Panc1 (cell line): ENCODE results near the gene MAP2K5. TPM values are rescaled to one million over a fixed set of nuclear protein-coding genes. Genes with fewer than 3 reads are reported as not detected.

Source experiments
- ATAC-seq: fragments of 200-7000 bp; cut with Tn5 transposase; 2 replicates; pipeline ENCODE4 v1.9.1; 2020; ENCODE audit warnings: mild to moderate bottlenecking, moderate library complexity
- BruUV-seq: library from RNA; stranded (reverse); fragments of 400-500 nt; replicated peaks from 2 replicates; lab custom pipeline; 2021; lab: Mats Ljungman, UMichigan
- CTCF ChIA-PET: fragments of 300-600 bp; sonication (Branson Sonifier 250); formaldehyde crosslinking; loops from one replicate; lab custom pipeline; 2022; ENCODE audit warnings: antibody characterized with exemption; lab: Charles Lee
- POLR2A ChIA-PET: fragments of 300-600 bp; sonication (Branson Sonifier 250); formaldehyde crosslinking; loops from one replicate; lab custom pipeline; 2022; ENCODE audit warnings: antibody characterized with exemption; lab: Charles Lee
- DNase-seq: peaks from one replicate; pipeline ENCODE4 v3.0.0-alpha.2; 2010; ENCODE audit warnings: low read depth, low spot score
- H3K27ac ChIP-seq: 2 replicates; pipeline ENCODE4 v1.5.1; 2011; ENCODE audit warnings: mild to moderate bottlenecking, low read length, inconsistent platforms
- H3K27me3 ChIP-seq: fragments of 200-500 bp; sonication (Bioruptor generic); 2 replicates; pipeline ENCODE4 v1.6.0; 2014; ENCODE audit warnings: low read length, inconsistent platforms; ENCODE audit not compliant: control insufficient read depth, insufficient read depth
- H3K36me3 ChIP-seq: fragments of 200-500 bp; sonication (Bioruptor generic); 2 replicates; pipeline ENCODE4 v1.5.1; 2014; ENCODE audit warnings: inconsistent platforms, mild to moderate bottlenecking, low read length, moderate library complexity; ENCODE audit not compliant: control insufficient read depth, insufficient read depth
- H3K4me1 ChIP-seq: 2 replicates; pipeline ENCODE4 v1.5.1; 2011; ENCODE audit warnings: inconsistent platforms, mild to moderate bottlenecking, low read length, moderate library complexity; ENCODE audit not compliant: control insufficient read depth, insufficient read depth
- H3K4me3 ChIP-seq, 2 experiments: 2 replicates each; pipeline ENCODE4 v1.5.1; 2011 to 2012; ENCODE audit warnings: low read depth in 2 of 2, low read length in 2 of 2, mild to moderate bottlenecking in 2 of 2, inconsistent platforms in 1 of 2, moderate library complexity in 1 of 2
- H3K9me3 ChIP-seq: fragments of 200-500 bp; sonication (Bioruptor generic); 2 replicates; pipeline ENCODE4 v1.5.1; 2014; ENCODE audit warnings: low read depth, mild to moderate bottlenecking, inconsistent platforms, low read length, moderate library complexity; ENCODE audit not compliant: control insufficient read depth, insufficient read depth
- CTCF ChIP-seq: fragments of 450-650 bp; IDR thresholded peaks from 2 replicates; pipeline ENCODE4 v1.5.1; 2017; ENCODE audit warnings: mild to moderate bottlenecking
- POLR2AphosphoS5 ChIP-seq: IDR thresholded peaks from 2 replicates; pipeline ENCODE4 v1.6.1; 2012; ENCODE audit warnings: mild to moderate bottlenecking, low read depth, low read length, moderate library complexity
- SIN3A ChIP-seq: IDR thresholded peaks from 2 replicates; pipeline ENCODE4 v1.6.1; 2012; ENCODE audit warnings: low read depth, mild to moderate bottlenecking, low read length, moderate library complexity, borderline replicate concordance; ENCODE audit not compliant: insufficient read depth
- TCF7L2 ChIP-seq: IDR thresholded peaks from 2 replicates; pipeline ENCODE4 v1.6.1; 2011; ENCODE audit warnings: mild to moderate bottlenecking, low read depth, low read length, inconsistent platforms
- in situ Hi-C: cut with HindIII; loops from 2 replicates; pipeline ENCODE4 v1.10.0; 2016; ENCODE audit warnings: low sequenced_read_pairs, low pct_unique_long_range_greater_than_20kb
- intact Hi-C: fragments of 100-400 bp; cut with micrococcal nuclease; formaldehyde crosslinking; loops from one replicate; pipeline ENCODE4 v1.10.0; 2022; ENCODE audit not compliant: unreplicated experiment
- total RNA-seq: library from RNA; stranded (reverse); gene quantifications from one replicate; pipeline ENCODE4 v1.2.1, GENCODE V29; 2021; ENCODE audit not compliant: unreplicated experiment
- TF ChIP-seq, protein P1 (sequence below), 2 experiments: IDR thresholded peaks; 2 replicates each; pipeline ENCODE4 v1.6.1; 2011 to 2012; ENCODE audit warnings: low read depth in 2 of 2, control low read depth in 1 of 2, low read length in 1 of 2, mild to moderate bottlenecking in 1 of 2, moderate library complexity in 1 of 2; ENCODE audit not compliant: insufficient read depth in 1 of 2

Gene MAP2K5
- total RNA-seq, 1 experiment from 2014 or later: 18.3 TPM

- ChIA-PET CTCF (no interaction called here), POLR2A (interaction anchor here (0.6 kb wide), 1 partner anchor 59 kb away, joined by 3 read pairs; no protein-coding TSS in a partner anchor)
- intact Hi-C loops: no loop called here
- no peak for DNase-seq
- BruUV-seq: no TSS peak
- no peaks in the 10 kb centered on the region for H3K36me3 ChIP-seq
- no peak overlapping the region for H3K4me3 ChIP-seq
- ATAC-seq: no peak
- in situ Hi-C loops: no loop called here
- no peak overlapping the region for H3K27ac ChIP-seq
- H3K9me3 ChIP-seq: no peaks in the 10 kb centered on the region
- H3K4me1 ChIP-seq: no peaks in the 10 kb centered on the region
- no peaks in the 10 kb centered on the region for H3K27me3 ChIP-seq
- TF ChIP-seq, protein P1, sequence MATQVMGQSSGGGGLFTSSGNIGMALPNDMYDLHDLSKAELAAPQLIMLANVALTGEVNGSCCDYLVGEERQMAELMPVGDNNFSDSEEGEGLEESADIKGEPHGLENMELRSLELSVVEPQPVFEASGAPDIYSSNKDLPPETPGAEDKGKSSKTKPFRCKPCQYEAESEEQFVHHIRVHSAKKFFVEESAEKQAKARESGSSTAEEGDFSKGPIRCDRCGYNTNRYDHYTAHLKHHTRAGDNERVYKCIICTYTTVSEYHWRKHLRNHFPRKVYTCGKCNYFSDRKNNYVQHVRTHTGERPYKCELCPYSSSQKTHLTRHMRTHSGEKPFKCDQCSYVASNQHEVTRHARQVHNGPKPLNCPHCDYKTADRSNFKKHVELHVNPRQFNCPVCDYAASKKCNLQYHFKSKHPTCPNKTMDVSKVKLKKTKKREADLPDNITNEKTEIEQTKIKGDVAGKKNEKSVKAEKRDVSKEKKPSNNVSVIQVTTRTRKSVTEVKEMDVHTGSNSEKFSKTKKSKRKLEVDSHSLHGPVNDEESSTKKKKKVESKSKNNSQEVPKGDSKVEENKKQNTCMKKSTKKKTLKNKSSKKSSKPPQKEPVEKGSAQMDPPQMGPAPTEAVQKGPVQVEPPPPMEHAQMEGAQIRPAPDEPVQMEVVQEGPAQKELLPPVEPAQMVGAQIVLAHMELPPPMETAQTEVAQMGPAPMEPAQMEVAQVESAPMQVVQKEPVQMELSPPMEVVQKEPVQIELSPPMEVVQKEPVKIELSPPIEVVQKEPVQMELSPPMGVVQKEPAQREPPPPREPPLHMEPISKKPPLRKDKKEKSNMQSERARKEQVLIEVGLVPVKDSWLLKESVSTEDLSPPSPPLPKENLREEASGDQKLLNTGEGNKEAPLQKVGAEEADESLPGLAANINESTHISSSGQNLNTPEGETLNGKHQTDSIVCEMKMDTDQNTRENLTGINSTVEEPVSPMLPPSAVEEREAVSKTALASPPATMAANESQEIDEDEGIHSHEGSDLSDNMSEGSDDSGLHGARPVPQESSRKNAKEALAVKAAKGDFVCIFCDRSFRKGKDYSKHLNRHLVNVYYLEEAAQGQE (IDR thresholded peaks at IDR 0.05; ENCODE audit: insufficient read depth in 1 of 2, low read depth in 2 of 2, low read length in 1 of 2): no peak
- TF ChIP-seq CTCF (no peak), SIN3A (no peak), TCF7L2 (no peak)
These were observed 205.4 kb downstream of the MAP2K5 start for GRCh38 chr15:67747921-67748320.

DNA sequence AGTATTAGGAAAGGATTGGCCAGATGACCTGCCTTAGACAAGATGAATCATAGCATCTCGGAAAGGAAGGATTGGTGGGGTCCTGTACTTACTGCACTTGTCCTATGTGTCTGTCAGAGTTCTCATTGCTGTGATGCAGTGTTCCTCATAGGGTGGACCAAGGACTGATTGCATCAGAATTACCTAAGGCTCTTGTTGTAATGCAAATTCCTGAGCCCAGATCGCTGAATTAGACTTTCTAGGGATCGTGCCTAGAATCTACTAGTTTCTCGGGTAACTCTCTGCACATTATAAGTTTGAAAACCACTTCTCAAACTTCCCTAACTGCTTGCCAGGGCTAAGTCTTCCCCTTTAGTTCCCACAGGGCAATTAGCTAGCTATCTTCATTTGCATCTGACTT, 207.9 kb downstream of the MAP2K5 start:
- H3K4me3 ChIP-seq: no peak overlapping the region
- in situ Hi-C loops: no loop called here
- ChIA-PET CTCF (no interaction called here), POLR2A (no interaction called here)
- no peaks in the 10 kb centered on the region for H3K27me3 ChIP-seq
- no peaks in the 10 kb centered on the region for H3K9me3 ChIP-seq
- ATAC-seq (no peak), DNase-seq (no peak)
- H3K36me3 ChIP-seq: no peaks in the 10 kb centered on the region
- TF ChIP-seq TCF7L2: no peak
- no peak for TF ChIP-seq POLR2AphosphoS5
- TF ChIP-seq SIN3A: no peak
- TF ChIP-seq CTCF: no peak
- TF ChIP-seq, protein P1 (IDR thresholded peaks at IDR 0.05; ENCODE audit: insufficient read depth in 1 of 2, low read depth in 2 of 2, low read length in 1 of 2): no peak
- no peaks in the 10 kb centered on the region for H3K4me1 ChIP-seq
- BruUV-seq: no TSS peak
- intact Hi-C loops: no loop called here
- H3K27ac ChIP-seq: no peak overlapping the region
